CD4-positive, alpha-beta T cell treated with Interleukin-6 for 4 hours (primary cell): ENCODE data around the gene CGB5.
"Not testable (repeated sequence)": the region's sequence is repeated elsewhere in the genome, so short reads cannot be mapped to it uniquely, and the experiment has no call there.

Experiments
- DNase-seq: peaks from one replicate; pipeline ENCODE4 v3.0.0-alpha.2; 2020; ENCODE audit warnings: mixed read lengths

Gene CGB5

GRCh38 chr19:49022116-49022515 is 21.5 kb upstream of the CGB5 start:
- DNase-seq: no peak

- DNase-seq: not testable (repeated sequence)
Measured at GRCh38 chr19:49024233-49024632, 19.4 kb upstream of the CGB5 start, which contains the start of gene CGB3. CGB3 (minus strand) TSS chr19:49024333; CDS start chr19:49023971, 362 bp downstream.

GRCh38 chr19:49025088-49025487 is 18.6 kb upstream of the CGB5 start:
- not testable (repeated sequence) for DNase-seq

GRCh38 chr19:49025599-49025998 is 18.0 kb upstream of the CGB5 start:
- not testable (repeated sequence) for DNase-seq

- DNase-seq: not testable (repeated sequence)
Measured at GRCh38 chr19:49028686-49029085, 15.0 kb upstream of the CGB5 start.

GRCh38 chr19:49029749-49030148 is 13.9 kb upstream of the CGB5 start:
- not testable (repeated sequence) for DNase-seq

- DNase-seq: not testable (repeated sequence)
Measured at GRCh38 chr19:49030323-49030722, 13.3 kb upstream of the CGB5 start.

- DNase-seq: peak; percentile 38
Measured at GRCh38 chr19:49031642-49032301, 11.9 kb upstream of the CGB5 start, which contains the start of gene CGB2. CGB2 (plus strand) TSS chr19:49031890; CDS start chr19:49032096, 206 bp downstream.

- DNase-seq: not testable (repeated sequence)
Measured at GRCh38 chr19:49036815-49037214, 6.8 kb upstream of the CGB5 start, which contains the start of gene CGB1. CGB1 (minus strand) TSS chr19:49036895; CDS start chr19:49036711, 184 bp downstream.

GRCh38 chr19:49038111-49038510 is 5.5 kb upstream of the CGB5 start:
- not testable (repeated sequence) for DNase-seq

GRCh38 chr19:49038557-49039276 is 4.9 kb upstream of the CGB5 start:
- not testable (repeated sequence) for DNase-seq

GRCh38 chr19:49039736-49040135 is 3.9 kb upstream of the CGB5 start:
- DNase-seq: not testable (repeated sequence)

GRCh38 chr19:49042177-49042576 is 1.5 kb upstream of the CGB5 start:
- no peak for DNase-seq

- not testable (repeated sequence) for DNase-seq
Measured at GRCh38 chr19:49042666-49043065, 982 bp upstream of the CGB5 start.

GRCh38 chr19:49049011-49049410 is 5.4 kb downstream of the CGB5 start, which contains the start of gene CGB8:
CGB8 (minus strand) TSS chr19:49049111; CDS start chr19:49048739, 372 bp downstream.
- not testable (repeated sequence) for DNase-seq

- DNase-seq: not testable (repeated sequence)
Measured at GRCh38 chr19:49049834-49050233, 6.2 kb downstream of the CGB5 start.

GRCh38 chr19:49050376-49051033 is 6.9 kb downstream of the CGB5 start:
- DNase-seq: not testable (repeated sequence)

GRCh38 chr19:49056101-49056901 is 12.7 kb downstream of the CGB5 start:
- peak; percentile 64 for DNase-seq

- peak; percentile 7 for DNase-seq
Measured at GRCh38 chr19:49056902-49057596, 13.4 kb downstream of the CGB5 start.

- DNase-seq: peak; percentile 66
Measured at GRCh38 chr19:49057636-49058234, 14.1 kb downstream of the CGB5 start, which contains the start of gene CGB7. CGB7 (minus strand) TSS chr19:49057749; CDS start chr19:49055375, 2,374 bp downstream.

- DNase-seq: no peak
Measured at GRCh38 chr19:49058562-49058961, 14.9 kb downstream of the CGB5 start.
